SK-N-MC (cell line): ENCODE measurements around the gene CHGA.

Source experiments
- EZH2 ChIP-seq: fragments of 200-600 bp; sonication (generic); IDR thresholded peaks from one replicate; pipeline ENCODE4 v1.6.1; 2017; ENCODE audit warnings: antibody characterized with exemption
- POLR2AphosphoS5 ChIP-seq: IDR thresholded peaks from 2 replicates; pipeline ENCODE4 v1.6.1; 2012; ENCODE audit warnings: mild to moderate bottlenecking, low read depth, low read length, borderline replicate concordance

GRCh38 chr14:92964124-92965109 lies 41.5 kb downstream of the CHGA start:
- TF ChIP-seq POLR2AphosphoS5: no peak
- no peak for TF ChIP-seq EZH2
